Upper lobe of right lung (tissue), 1 donor: ENCODE data around the gene NSD1. TPM values are rescaled to one million over a fixed set of nuclear protein-coding genes. Genes with fewer than 3 reads are reported as not detected.
A peak's percentile ranks its signal among the peaks of the same experiment; 100 is the strongest.

Experiments used
- ATAC-seq: fragments of 200-7000 bp; cut with Tn5 transposase; one replicate; pipeline ENCODE4 v1.9.1; 2020; ENCODE audit warnings: mild to moderate bottlenecking, moderate library complexity
- DNase-seq: peaks from one replicate; pipeline ENCODE4 v3.0.0-alpha.2; 2020
- H3K27ac ChIP-seq: fragments of 200-600 bp; one replicate; pipeline ENCODE4 v1.8.0; 2022
- H3K27me3 ChIP-seq: fragments of 200-600 bp; one replicate; pipeline ENCODE4 v1.8.0; 2022; ENCODE audit warnings: mild to moderate bottlenecking
- H3K36me3 ChIP-seq: fragments of 200-600 bp; one replicate; pipeline ENCODE4 v1.8.0; 2022
- H3K4me1 ChIP-seq: fragments of 200-600 bp; one replicate; pipeline ENCODE4 v1.8.0; 2022
- H3K4me3 ChIP-seq: fragments of 200-600 bp; one replicate; pipeline ENCODE4 v1.8.0; 2022; ENCODE audit warnings: mild to moderate bottlenecking
- H3K9me3 ChIP-seq: fragments of 200-600 bp; one replicate; pipeline ENCODE4 v1.8.0; 2022
- intact Hi-C: fragments of 100-400 bp; cut with DNase I; formaldehyde crosslinking; loops from one replicate; pipeline ENCODE4 v1.11.0; 2022
- total RNA-seq: library from RNA; stranded (reverse); fragmentation: NEBNext Ultra II Directional; extraction: Animal tissue kit (Norgen Biotek cat#: 25700); gene quantifications from one replicate; pipeline ENCODE4 v1.2.1, GENCODE V29; 2021
- TF ChIP-seq, protein P1 (sequence below): fragments of 200-600 bp; IDR thresholded peaks from one replicate; pipeline ENCODE4 v1.8.0; 2022; ENCODE audit warnings: antibody characterized with exemption
- donor health status: DM: no; HTN: yes; CAD: no; lungs with severe emphysema.

NSD1 gene
- total RNA-seq, 1 donor from 2014 or later = 67.7 TPM

DNA sequence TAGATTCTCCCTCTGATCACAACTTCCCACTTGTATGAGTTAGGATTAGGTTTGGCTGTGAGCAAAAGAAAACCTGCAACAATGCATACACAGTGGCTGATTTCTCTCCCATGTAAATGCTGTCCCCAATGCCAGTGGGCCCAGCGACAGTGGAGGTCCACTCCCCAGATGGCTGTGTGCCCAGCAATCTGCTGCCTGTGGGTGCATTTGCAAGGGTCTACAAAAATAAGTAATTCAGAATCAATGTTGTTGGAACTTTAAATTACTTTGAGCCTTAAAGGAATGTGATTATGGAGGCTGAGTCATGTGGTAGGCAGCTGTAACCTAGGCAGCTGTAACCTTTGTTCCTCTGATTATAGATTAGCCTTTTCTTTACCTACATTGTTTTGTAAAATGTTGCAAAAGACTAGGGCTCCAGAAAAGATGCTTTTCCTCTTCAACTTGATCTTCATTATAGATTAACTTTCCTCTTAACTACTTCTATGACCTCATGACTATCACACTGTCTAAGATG lies 192.4 kb downstream of the NSD1 start:
- H3K27me3 ChIP-seq = no peaks in the 10 kb centered on the region
- intact Hi-C loops = no loop called here
- TF ChIP-seq, protein P1, sequence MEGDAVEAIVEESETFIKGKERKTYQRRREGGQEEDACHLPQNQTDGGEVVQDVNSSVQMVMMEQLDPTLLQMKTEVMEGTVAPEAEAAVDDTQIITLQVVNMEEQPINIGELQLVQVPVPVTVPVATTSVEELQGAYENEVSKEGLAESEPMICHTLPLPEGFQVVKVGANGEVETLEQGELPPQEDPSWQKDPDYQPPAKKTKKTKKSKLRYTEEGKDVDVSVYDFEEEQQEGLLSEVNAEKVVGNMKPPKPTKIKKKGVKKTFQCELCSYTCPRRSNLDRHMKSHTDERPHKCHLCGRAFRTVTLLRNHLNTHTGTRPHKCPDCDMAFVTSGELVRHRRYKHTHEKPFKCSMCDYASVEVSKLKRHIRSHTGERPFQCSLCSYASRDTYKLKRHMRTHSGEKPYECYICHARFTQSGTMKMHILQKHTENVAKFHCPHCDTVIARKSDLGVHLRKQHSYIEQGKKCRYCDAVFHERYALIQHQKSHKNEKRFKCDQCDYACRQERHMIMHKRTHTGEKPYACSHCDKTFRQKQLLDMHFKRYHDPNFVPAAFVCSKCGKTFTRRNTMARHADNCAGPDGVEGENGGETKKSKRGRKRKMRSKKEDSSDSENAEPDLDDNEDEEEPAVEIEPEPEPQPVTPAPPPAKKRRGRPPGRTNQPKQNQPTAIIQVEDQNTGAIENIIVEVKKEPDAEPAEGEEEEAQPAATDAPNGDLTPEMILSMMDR = no peak
- no peak overlapping the region for H3K4me3 ChIP-seq
- H3K27ac ChIP-seq = no peak overlapping the region
- H3K4me1 ChIP-seq = no peaks in the 10 kb centered on the region
- DNase-seq (no peak), ATAC-seq (no peak)
- no peaks in the 10 kb centered on the region for H3K9me3 ChIP-seq
- H3K36me3 ChIP-seq = peaks cover 13% of the 10 kb centered on the region

DNA sequence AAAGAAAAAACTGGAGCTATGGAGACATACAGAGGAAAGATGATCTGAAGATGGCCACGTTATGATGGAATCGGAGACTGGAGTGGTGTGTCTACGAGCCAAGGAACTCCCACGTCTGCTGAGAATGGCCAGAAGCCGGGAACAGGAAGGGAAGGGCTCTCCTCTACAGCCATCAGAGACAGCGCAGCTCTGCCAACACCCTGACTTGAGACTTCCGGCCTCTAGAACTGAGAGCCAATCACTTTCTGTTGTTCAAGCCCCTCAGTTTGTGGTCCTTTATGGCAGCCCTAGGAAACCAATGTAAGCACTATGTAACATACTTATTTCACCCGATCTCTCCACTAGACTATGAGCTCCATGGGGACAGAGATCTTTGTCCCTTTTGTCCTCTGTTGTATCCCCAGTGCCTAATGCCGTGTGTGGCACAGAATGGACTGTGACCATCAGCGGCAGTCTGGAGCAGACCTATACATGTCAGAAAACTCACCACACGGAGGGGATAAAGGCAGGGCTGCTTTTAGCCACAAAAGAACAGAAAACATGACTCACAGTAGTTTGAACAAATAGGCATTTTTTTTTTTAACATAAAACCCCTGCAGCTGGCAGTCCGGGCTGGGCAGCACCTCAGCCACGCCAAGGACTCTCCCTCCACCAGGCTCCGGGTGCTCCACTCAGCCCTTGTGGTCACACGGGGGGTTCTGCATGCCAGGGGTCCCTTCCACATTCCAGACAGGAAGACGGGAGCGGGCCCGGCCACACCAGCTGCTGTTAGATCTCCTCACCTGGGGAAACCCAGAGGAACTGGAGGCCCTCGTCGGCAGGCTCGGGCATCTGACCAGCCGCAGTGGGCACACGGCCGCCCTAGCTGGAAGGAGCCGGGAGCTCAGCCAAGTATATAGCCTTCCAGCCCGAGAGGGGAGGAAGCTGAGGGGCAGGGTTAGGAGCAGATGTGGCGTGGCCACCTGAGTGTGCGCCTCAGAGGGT lies 194.3 kb downstream of the NSD1 start:
- Histone ChIP-seq H3K4me3 (no peak overlapping the region), H3K4me1 (no peaks in the 10 kb centered on the region), H3K36me3 (peaks cover 29% of the 10 kb centered on the region), H3K27ac (peak overlapping the region; percentile 58), H3K27me3 (no peaks in the 10 kb centered on the region), H3K9me3 (no peaks in the 10 kb centered on the region)
- peak; percentile 71 for ATAC-seq
- TF ChIP-seq, protein P1 = no peak
- peak; percentile 52 for DNase-seq
- intact Hi-C loops = no loop called here

GRCh38 chr5:177328545-177329231 lies 195.1 kb downstream of the NSD1 start:
- Histone ChIP-seq H3K27me3 (no peaks in the 10 kb centered on the region), H3K9me3 (no peaks in the 10 kb centered on the region), H3K36me3 (peaks cover 38% of the 10 kb centered on the region), H3K4me3 (no peak overlapping the region), H3K27ac (peak overlapping the region; percentile 58), H3K4me1 (no peaks in the 10 kb centered on the region)
- ATAC-seq (no peak), DNase-seq (peak; percentile 43)
- TF ChIP-seq, protein P1 = no peak
- intact Hi-C loops = no loop called here

DNA sequence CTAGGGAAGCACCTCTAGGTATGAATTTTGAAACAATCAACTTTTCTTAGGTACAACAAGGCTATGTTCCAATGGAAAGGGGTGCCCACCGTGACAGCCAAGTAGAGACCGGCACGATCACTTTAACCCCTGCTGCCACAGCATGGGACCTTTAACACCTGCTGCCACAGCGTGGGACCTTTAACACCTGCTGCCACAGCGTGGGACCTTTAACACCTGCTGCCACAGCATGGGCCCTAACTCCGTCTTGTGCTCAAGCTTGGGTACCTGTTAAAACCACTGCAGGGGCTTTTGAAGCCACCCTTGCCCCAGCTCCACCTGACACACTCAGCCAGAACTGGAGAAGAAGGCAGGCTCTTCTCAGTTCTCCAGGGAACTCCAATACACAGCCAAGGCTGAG lies 196.3 kb downstream of the NSD1 start:
- no peaks in the 10 kb centered on the region for H3K9me3 ChIP-seq
- DNase-seq = peak; percentile 32
- no peaks in the 10 kb centered on the region for H3K4me1 ChIP-seq
- no peak overlapping the region for H3K27ac ChIP-seq
- TF ChIP-seq, protein P1 = no peak
- intact Hi-C loops = no loop called here
- no peak overlapping the region for H3K4me3 ChIP-seq
- H3K36me3 ChIP-seq = peaks cover 50% of the 10 kb centered on the region
- H3K27me3 ChIP-seq = no peaks in the 10 kb centered on the region
- no peak for ATAC-seq

DNA sequence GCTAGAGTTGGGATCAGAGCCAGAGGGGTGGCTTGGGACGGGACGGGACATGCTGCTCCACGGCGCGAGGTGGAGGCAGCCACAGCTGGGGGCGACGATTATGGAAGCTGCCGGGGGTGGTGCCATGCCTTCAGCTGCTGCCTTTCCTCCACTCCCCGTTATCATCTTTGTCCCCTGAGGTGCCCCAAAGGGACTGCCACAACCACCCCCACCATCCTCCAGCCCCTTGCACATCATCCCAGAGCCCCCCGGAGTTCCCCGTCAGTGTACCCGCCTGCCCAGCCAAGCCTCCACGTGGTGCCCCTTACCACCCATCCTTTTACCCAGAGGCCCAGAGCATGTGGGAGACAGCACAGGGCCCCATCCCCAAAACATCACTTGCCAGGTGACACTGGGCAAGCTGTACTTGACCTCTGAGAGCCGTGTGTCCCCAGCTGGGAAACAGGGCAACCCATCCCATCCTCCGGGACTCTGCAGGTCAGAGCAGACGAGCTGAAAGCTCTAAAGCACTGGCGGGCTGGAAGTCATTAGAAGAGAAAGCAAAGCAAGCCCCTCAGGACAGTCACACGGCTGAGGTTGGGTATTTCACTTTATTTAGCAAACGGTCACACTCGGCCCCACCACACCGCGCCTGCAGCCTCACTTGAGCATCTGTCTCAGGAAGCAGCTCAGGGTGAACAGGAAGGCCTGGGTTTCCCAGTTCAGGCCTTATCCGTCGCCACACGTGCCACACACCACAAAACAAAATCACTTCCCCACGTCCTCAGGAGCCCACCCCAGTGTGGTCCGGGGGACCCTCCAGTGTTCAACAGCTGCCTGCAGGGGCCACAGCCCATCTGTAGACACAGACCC lies 197.6 kb downstream of the NSD1 start:
- DNase-seq (peak; percentile 37), ATAC-seq (no peak)
- TF ChIP-seq, protein P1 = no peak
- Histone ChIP-seq H3K36me3 (peaks cover 63% of the 10 kb centered on the region), H3K4me3 (no peak overlapping the region), H3K9me3 (no peaks in the 10 kb centered on the region), H3K27ac (no peak overlapping the region), H3K4me1 (no peaks in the 10 kb centered on the region), H3K27me3 (no peaks in the 10 kb centered on the region)
- intact Hi-C loops = no loop called here
